Caco-2 (cell line): ENCODE results near the gene WIPF3. TPM values are rescaled to one million over a fixed set of nuclear protein-coding genes. Genes with fewer than 3 reads are reported as not detected.
"Not testable (repeated sequence)": the region's sequence is repeated elsewhere in the genome, so short reads cannot be mapped to it uniquely, and the experiment has no call there.

Experiments used
- BruUV-seq: library from RNA; stranded (reverse); fragments of 400-500 nt; replicated peaks from 2 replicates; lab custom pipeline; 2021; lab: Mats Ljungman, UMichigan
- CTCF ChIA-PET: fragments of 300-600 bp; sonication (Branson Sonifier 250); formaldehyde crosslinking; loops from one replicate; lab custom pipeline; 2022; ENCODE audit warnings: antibody characterized with exemption; lab: Charles Lee
- POLR2A ChIA-PET: fragments of 300-600 bp; sonication (Branson Sonifier 250); formaldehyde crosslinking; loops from one replicate; lab custom pipeline; 2022; ENCODE audit warnings: antibody characterized with exemption; lab: Charles Lee
- DNase-seq, 2 experiments: peaks; one replicate each; pipeline versions ENCODE4 v3.0.0 to v3.0.0-alpha.2; 2020 to 2022
- H3K27me3 ChIP-seq: replicated peaks from 2 replicates; pipeline ENCODE4 v1.6.0; 2011; ENCODE audit warnings: low read length; ENCODE audit not compliant: control insufficient read depth, insufficient read depth
- H3K36me3 ChIP-seq: 2 replicates; pipeline ENCODE4 v1.5.1; 2011; ENCODE audit warnings: low read length; ENCODE audit not compliant: control insufficient read depth, insufficient read depth
- H3K4me1 ChIP-seq: fragments of 250-450 bp; sonication (Bioruptor Pico); 2 replicates; pipeline ENCODE4 v1.5.1; 2020; ENCODE audit warnings: mild to moderate bottlenecking
- H3K4me3 ChIP-seq: 2 replicates; pipeline ENCODE4 v1.5.1; 2011; ENCODE audit warnings: low read depth, mild to moderate bottlenecking, control low read depth, low read length
- H3K9me3 ChIP-seq: fragments of 250-450 bp; sonication (Bioruptor Pico); 2 replicates; pipeline ENCODE4 v1.5.1; 2020; ENCODE audit warnings: mild to moderate bottlenecking, moderate library complexity
- H3K27ac Mint-ChIP-seq: one replicate; pipeline ENCODE4 v1.8.0; 2022; ENCODE audit warnings: mixed read lengths; ENCODE audit not compliant: unreplicated experiment
- H3K27me3 Mint-ChIP-seq: one replicate; pipeline ENCODE4 v1.8.0; 2022; ENCODE audit warnings: mixed read lengths; ENCODE audit not compliant: insufficient read depth, unreplicated experiment
- H3K36me3 Mint-ChIP-seq: one replicate; pipeline ENCODE4 v1.8.0; 2022; ENCODE audit warnings: mild to moderate bottlenecking, mixed read lengths; ENCODE audit not compliant: insufficient read depth, unreplicated experiment
- H3K4me1 Mint-ChIP-seq: one replicate; pipeline ENCODE4 v1.8.0; 2022; ENCODE audit warnings: low read depth, mixed read lengths; ENCODE audit not compliant: unreplicated experiment
- H3K4me3 Mint-ChIP-seq: one replicate; pipeline ENCODE4 v1.8.0; 2022; ENCODE audit warnings: mild to moderate bottlenecking, moderate library complexity, mixed read lengths; ENCODE audit not compliant: unreplicated experiment
- H3K9me3 Mint-ChIP-seq: one replicate; pipeline ENCODE4 v1.8.0; 2022; ENCODE audit warnings: mixed read lengths; ENCODE audit not compliant: unreplicated experiment
- intact Hi-C: fragments of 100-400 bp; cut with micrococcal nuclease; formaldehyde crosslinking; loops from one replicate; pipeline ENCODE4 v1.10.0; 2022; ENCODE audit not compliant: unreplicated experiment
- total RNA-seq: library from RNA; stranded (reverse); gene quantifications from 2 replicates; pipeline ENCODE4 v1.2.3, GENCODE V29; 2022
- TF ChIP-seq, protein P1 (sequence below), 2 experiments: fragments of 200-600 bp in 1 of 2; IDR thresholded peaks; 1 replicate in 1 of 2; 2 replicates in 1 of 2; pipeline versions ENCODE4 v1.5.1 to v1.8.0; 2011 to 2022; ENCODE audit warnings: antibody characterized with exemption in 1 of 2, control low read depth in 1 of 2, inconsistent platforms in 1 of 2, low read depth in 1 of 2, low read length in 1 of 2, mild to moderate bottlenecking in 1 of 2, moderate library complexity in 1 of 2; ENCODE audit not compliant: insufficient read depth in 1 of 2, severe bottlenecking in 1 of 2, unreplicated experiment in 1 of 2

WIPF3 gene
- total RNA-seq, 1 experiment from 2014 or later: 1.2 TPM

DNA sequence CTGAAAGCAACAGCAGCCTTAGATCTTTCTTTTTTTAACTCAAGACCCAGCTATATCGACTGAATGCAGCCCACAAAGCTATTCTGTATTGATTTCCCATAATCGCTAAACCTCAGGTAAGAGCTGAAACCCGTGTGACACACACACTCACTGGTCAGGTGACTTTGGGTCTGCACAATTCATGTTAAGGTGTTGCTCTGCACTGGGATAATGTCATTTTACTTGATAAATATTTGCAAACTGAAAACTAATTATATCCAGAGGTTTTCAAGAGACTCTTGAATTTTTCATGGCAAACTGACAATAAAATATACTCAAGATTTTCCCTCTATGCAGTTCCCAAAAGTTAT is 150.2 kb downstream of the WIPF3 start:
- H3K36me3 Mint-ChIP-seq: peaks cover 77% of the 10 kb centered on the region
- TF ChIP-seq, protein P1, sequence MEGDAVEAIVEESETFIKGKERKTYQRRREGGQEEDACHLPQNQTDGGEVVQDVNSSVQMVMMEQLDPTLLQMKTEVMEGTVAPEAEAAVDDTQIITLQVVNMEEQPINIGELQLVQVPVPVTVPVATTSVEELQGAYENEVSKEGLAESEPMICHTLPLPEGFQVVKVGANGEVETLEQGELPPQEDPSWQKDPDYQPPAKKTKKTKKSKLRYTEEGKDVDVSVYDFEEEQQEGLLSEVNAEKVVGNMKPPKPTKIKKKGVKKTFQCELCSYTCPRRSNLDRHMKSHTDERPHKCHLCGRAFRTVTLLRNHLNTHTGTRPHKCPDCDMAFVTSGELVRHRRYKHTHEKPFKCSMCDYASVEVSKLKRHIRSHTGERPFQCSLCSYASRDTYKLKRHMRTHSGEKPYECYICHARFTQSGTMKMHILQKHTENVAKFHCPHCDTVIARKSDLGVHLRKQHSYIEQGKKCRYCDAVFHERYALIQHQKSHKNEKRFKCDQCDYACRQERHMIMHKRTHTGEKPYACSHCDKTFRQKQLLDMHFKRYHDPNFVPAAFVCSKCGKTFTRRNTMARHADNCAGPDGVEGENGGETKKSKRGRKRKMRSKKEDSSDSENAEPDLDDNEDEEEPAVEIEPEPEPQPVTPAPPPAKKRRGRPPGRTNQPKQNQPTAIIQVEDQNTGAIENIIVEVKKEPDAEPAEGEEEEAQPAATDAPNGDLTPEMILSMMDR (IDR thresholded peaks at IDR 0.05; ENCODE audit: insufficient read depth in 1 of 2, low read depth in 1 of 2, low read length in 1 of 2, severe bottlenecking in 1 of 2, unreplicated experiment in 1 of 2): no peak
- no peaks in the 10 kb centered on the region for H3K9me3 Mint-ChIP-seq
- no peaks in the 10 kb centered on the region for H3K4me1 ChIP-seq
- H3K4me3 Mint-ChIP-seq: no peak overlapping the region
- no peak for DNase-seq
- H3K27me3 ChIP-seq: no peaks in the 10 kb centered on the region
- no peaks in the 10 kb centered on the region for H3K4me1 Mint-ChIP-seq
- CTCF ChIA-PET: no interaction called here
- peaks cover 3% of the 10 kb centered on the region for H3K36me3 ChIP-seq
- no peak overlapping the region for H3K27ac Mint-ChIP-seq
- H3K27me3 Mint-ChIP-seq: no peaks in the 10 kb centered on the region
- BruUV-seq: no TSS peak
- POLR2A ChIA-PET: no interaction called here
- intact Hi-C loops: no loop called here
- no peaks in the 10 kb centered on the region; the same call in 1 of the 2 replicates for H3K9me3 ChIP-seq
- H3K4me3 ChIP-seq: no peak overlapping the region

DNA sequence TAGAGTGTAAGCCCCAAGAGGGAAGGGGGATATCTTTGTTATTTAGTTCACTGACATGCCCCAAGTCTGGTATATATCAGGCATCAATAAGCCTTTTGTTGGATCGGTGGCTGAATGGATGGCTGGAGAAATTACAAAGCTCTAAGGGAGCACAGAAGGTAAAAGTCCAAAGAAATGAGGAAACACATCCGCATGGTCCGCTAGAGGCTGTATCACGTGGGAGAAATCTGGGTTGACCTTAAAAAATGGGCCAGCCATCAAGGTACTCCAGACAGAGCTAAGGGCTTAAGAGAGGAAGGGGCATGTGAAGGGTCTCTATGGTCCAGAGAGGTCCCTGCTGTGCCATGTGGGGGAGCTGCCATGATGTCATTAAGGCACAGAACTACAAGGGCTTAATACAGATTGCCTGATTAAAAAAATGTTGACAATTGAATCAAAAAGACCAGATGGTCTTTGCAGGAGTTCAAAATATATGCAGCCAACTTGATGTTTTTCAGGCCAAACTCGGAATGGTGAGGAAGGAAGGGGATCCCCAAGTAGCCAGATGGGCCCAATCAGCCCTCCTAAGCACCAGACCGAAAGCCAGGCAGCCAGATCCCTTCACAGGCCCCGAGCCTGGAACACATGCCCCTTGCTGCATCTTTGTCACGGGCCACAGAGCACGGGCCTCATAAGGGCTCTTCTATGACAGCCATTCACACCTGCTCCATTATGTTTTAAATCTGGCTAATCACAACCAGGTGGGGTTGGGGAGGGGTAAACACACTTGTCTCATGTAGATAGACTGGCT is 151.4 kb downstream of the WIPF3 start:
- no peak for DNase-seq
- POLR2A ChIA-PET: no interaction called here
- no peaks in the 10 kb centered on the region for H3K27me3 ChIP-seq
- intact Hi-C loops: no loop called here
- H3K36me3 ChIP-seq: peaks cover 3% of the 10 kb centered on the region
- CTCF ChIA-PET: no interaction called here
- no peak overlapping the region for H3K4me3 ChIP-seq
- Mint-ChIP-seq H3K4me3 (no peak overlapping the region), H3K27me3 (no peaks in the 10 kb centered on the region), H3K36me3 (peaks cover 65% of the 10 kb centered on the region), H3K9me3 (no peaks in the 10 kb centered on the region), H3K27ac (no peak overlapping the region), H3K4me1 (no peaks in the 10 kb centered on the region)
- no peaks in the 10 kb centered on the region for H3K4me1 ChIP-seq
- BruUV-seq: no TSS peak
- TF ChIP-seq, protein P1 (IDR thresholded peaks at IDR 0.05; ENCODE audit: insufficient read depth in 1 of 2, low read depth in 1 of 2, low read length in 1 of 2, severe bottlenecking in 1 of 2, unreplicated experiment in 1 of 2): no peak
- no peaks in the 10 kb centered on the region for H3K9me3 ChIP-seq

- DNase-seq: no peak
- no peaks in the 10 kb centered on the region for H3K4me1 Mint-ChIP-seq
- ChIA-PET CTCF (no interaction called here), POLR2A (no interaction called here)
- H3K4me3 ChIP-seq: no peak overlapping the region
- H3K9me3 ChIP-seq: no peaks in the 10 kb centered on the region
- H3K36me3 ChIP-seq: peaks cover 3% of the 10 kb centered on the region
- intact Hi-C loops: no loop called here
- TF ChIP-seq, protein P1 (IDR thresholded peaks at IDR 0.05; ENCODE audit: insufficient read depth in 1 of 2, low read depth in 1 of 2, low read length in 1 of 2, severe bottlenecking in 1 of 2, unreplicated experiment in 1 of 2): no peak
- BruUV-seq: no TSS peak
- no peaks in the 10 kb centered on the region for H3K4me1 ChIP-seq
- peak overlapping the region; percentile 13 for H3K27ac Mint-ChIP-seq
- H3K36me3 Mint-ChIP-seq: peaks cover 54% of the 10 kb centered on the region
- H3K27me3 ChIP-seq: no peaks in the 10 kb centered on the region
- H3K27me3 Mint-ChIP-seq: no peaks in the 10 kb centered on the region
- H3K9me3 Mint-ChIP-seq: no peaks in the 10 kb centered on the region
- H3K4me3 Mint-ChIP-seq: no peak overlapping the region
These were observed 152.5 kb downstream of the WIPF3 start for GRCh38 chr7:29958667-29959358.

GRCh38 chr7:29961611-29962010 is 155.3 kb downstream of the WIPF3 start:
- not testable (repeated sequence) for H3K4me3 Mint-ChIP-seq, H3K36me3 ChIP-seq, BruUV-seq

More at GRCh38 chr7:29961611-29962010, 155.3 kb downstream of the WIPF3 start:
- H3K4me3 ChIP-seq, H3K4me1 Mint-ChIP-seq, H3K9me3 Mint-ChIP-seq, CTCF ChIA-PET, H3K27ac Mint-ChIP-seq, H3K4me1 ChIP-seq, POLR2A ChIA-PET, DNase-seq, H3K9me3 ChIP-seq, H3K27me3 Mint-ChIP-seq, intact Hi-C loops, H3K27me3 ChIP-seq: not testable (repeated sequence)
- H3K36me3 Mint-ChIP-seq: peaks cover 38% of the 10 kb centered on the region
